ENCODE results near the gene FAM83G.

FAM83G gene

DNA sequence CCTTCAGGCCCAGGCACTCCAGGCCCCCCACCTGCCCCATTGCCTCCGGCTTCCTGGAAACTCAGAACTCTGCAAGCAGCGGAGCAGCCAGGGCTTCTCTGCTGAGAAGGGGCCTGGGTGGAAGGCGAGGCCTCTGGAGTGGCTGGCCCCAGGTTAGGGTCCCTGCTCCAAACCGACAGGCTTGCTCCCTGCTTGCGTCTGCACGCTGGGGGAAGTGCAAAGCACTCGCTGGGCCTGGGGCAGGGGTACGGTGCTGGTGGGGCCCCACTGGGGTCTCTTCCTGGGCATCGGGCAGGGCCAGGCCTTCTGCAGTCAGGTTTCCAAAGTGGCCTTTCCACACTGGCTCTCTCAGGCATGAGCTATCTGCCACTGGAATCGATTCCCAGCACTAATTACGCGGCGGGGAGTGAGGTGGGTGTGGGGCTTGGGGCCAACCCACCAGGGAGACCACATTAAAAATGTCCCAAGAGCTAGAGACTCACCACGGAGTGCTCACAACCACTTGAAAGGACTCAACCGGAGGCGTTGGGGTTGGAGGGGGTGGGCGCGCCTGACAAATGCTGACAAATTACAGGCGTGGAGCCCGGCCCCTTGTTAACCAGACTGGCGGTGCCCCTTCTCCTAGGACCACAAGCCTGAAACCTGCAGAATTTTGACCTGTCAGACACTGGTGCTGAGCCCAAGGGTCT, 17.9 kb downstream of the FAM83G start:
- no peak for DNase-seq

DNA sequence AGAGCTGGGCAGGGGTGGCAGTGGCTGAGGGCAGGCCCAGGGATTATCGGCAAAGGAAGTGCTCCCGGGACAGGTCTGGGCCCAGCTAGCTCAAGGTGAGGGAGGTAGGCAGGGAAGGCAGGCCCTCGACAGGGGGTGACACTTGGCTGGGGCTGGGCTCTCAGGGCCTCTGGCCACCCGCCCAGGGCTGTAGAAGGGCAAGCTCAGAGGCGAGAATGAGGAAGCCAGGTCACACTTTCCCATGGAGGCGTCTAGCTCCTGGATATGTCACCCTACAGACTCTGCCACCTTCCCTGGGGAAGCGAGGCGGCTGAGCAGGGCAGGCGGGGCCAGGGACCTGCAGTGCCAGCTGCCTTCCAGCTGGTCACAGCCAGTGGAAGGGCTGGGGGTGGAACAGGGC, 19.1 kb downstream of the FAM83G start:
- DNase-seq: no peak

DNA sequence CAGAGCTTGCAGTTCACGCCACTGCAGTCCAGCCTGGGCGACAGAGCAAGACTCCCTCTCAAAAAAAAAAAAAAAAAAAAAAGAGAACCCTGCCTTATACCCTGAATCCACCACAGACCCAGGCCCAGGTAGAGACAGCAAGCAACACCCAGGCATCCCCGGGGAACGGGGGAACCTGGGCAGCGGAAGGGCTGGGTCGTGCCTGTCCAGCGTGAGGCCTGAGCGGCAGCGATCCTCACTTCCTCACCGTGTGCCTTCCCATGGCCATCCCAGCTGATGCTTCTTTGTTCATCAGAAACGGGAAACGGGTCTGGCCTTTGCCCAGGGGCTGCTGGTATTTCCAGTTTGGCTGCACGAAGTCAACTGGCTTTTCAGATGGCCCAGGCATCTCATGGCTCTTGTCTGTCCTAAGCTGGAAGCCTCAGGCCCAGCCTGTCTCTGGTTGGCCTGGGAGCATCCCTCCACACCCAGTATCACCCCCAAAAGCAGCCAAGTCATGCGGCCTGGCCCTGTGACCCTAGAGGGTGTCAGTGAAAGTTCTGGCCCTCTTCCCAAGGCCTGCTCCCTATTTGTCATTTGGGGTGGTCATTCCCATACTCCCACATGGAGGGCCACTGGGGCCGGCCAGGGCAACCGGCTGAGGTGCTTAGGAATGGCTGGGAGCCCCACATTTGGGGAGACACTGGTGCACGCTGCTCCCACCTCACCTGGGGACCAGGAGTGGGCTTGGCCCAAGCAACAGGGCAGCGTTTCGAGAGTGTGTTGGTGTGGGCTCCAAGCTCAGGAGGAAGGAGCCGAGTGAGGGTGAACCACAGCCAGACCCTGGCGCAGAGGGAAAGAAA, 20.1 kb downstream of the FAM83G start:
- DNase-seq: no peak

DNA sequence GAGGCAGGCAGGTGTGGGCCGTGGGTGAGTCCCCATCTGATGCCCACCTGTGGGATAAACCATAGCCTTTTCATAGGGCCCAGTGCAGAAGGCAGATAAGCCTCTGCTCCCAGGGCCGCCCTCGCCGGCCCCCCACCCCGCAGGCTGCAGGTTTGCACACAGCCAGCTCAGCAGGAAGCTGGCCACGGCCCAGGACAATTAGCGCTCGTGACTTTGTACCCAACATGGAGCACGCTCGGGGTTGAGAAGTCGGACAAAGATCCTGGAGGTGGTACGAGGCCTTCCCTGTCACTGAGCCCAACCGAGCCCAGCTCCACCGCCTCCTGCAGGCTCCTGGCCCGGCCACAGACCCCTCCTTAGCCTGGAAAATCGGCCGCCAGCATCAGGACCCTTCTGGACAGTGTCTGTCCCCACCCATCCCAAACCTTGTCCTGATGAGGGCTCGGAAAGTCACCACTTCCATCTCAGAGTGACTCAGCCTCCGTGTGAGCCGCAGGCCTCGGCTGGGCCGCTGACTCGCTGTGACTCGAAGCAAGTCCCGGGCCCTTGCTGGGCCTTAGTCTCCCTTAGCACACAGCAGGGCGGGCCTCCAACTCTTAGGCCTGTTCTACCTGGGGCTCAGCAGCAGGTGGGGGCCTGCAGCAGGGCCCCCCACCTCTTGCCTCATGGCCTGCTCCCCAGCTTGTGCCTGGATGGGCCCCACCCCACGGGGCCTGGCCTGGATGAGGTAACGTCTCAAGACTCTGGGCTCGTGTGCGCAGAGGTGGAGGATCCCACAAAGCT, 22.7 kb downstream of the FAM83G start:
- DNase-seq: no peak

DNA sequence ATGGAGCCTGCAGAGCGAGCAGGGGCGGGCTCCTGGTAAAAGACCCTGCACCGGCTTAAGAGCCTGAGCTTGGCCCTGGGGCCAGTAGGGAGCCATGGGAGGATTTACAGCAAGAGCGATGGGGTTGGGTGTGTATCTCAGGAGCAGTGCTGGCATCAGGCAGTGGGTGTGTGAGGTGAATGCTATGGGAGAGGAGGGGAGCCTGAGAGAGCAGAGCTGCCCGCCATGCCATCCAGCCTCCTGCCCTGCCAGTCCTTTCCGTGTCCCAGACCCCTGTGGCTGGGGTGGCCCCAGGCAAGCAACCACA, 23.3 kb downstream of the FAM83G start:
- DNase-seq: no peak

DNA sequence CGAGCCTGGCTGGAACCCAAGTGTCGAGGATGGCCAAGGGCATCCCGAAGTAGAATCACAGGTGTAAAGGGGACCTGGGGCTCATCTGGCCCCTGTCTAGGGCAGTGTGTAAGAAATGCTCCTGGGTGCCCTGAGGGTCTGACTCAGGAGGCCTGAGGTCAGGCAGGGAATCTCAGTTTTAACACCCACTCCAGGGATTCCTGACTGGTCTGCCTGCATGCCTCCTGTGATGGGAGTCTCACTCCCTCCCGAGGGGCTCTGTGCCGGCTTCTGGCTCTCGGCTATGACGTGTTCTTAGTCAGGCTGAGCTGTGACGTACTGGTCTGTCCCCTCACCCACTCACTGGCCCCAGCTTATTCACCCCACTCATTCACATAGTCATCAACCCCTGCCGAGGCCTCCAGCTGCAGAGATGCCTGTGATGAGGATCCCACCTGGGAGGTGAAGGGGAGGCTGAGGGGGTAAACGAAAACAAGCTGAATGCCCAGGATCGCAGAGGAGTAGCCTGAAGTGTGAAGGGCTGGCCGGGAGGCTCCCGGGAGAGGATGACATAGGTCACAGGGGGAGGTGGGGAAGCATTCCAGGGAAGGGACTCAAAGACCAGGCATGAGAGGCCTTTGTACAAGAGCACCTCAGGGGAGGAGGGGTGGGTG, 23.8 kb downstream of the FAM83G start:
- DNase-seq: no peak

DNA sequence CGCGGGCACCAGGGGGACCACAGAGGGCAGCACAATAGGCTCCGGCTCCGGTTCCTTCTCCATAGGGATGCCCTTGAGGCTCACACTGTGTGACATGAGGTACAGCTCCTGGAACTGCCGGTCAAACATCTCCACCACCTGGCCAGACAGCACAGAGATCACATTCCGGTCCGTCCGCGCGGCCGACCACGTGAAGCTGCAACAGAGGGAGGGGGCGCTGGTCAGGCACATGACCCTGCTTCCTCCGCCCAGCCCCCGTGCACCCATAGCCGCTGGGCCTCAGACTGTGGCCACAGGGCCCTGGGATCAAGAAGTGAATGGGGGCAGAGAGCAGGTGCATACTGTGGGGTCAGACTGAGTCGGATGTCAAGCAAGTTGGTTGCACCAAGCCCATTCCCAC, 25.9 kb downstream of the FAM83G start:
- no peak for DNase-seq

DNA sequence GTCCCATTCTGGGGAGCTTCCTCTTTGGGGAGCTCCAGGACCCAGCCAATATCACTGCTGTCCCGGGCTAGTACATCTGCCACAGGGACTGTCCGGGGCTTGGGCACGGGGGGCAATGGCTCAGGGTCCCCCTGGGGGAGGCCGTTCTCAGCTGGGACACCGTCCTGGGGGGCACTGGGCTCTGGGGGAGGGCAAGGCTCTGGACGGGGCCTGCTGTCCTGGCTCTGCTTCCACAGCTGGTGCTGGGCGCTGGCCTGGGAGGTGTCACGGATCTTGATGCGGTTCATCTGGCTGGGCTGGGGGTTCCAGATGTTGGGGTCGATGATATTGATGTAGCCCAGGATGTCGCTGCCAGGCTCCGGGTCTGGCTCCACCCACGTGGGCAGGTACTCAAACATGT, 26.5 kb downstream of the FAM83G start:
- no peak for DNase-seq

DNA sequence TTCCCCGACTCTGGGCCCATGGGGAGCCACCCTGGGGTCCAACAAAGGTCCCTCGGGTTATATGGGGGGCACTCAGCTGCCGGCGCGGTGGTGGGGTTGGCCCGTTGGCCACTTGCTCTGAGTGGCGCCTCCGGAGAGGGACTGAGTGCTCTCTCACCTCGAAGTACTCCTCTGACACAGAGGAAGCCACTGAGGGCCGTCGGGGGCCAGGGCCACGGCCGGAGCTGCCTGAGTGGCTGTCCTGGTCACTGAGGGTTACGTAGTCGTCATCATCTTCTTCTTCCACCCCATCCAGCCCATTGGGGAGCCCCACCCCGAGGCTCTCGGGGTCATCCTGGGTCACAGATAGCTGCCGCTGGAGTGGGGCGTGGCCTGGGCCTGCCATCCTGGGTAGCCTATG, 26.9 kb downstream of the FAM83G start:
- no peak for DNase-seq

DNA sequence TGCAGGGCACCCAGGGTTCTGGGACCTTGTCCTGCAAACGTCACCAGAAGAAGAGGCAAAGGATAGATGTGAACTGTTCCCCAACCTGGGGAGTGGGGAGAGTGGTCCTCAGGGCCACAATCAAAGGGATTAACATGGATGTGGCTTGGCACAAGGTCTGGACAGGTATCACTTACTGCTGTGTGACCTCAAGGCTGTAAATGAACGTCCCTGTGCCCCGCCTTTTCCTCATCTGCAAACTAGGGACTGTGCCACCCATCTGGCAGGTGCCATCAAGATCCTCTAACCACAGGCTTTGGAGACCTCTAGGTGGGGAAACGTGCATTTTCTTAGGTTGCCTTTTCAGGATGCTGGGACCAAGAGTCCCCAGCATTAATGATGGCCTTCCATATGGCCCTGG, 27.5 kb downstream of the FAM83G start:
- no peak for DNase-seq

DNA sequence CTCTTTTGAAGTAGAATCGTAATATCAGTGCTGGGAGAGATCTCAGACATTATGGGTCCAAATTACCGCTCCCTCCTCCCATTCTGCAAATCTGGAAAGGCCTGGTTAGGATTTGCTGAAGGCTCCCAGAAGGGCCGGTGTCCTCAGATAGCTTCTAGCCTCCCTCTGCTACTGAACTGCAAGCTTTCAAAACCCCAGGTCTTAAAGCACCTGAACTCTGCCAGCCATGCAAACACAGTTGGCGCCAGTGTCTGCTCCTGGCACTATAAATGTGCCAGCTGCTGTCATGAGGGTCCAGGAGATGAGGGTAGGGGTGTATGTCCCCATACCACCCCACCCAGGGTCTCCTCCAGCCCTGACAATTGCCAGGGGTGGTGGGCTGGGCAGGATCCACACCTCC, 28.4 kb downstream of the FAM83G start:
- no peak for DNase-seq

DNA sequence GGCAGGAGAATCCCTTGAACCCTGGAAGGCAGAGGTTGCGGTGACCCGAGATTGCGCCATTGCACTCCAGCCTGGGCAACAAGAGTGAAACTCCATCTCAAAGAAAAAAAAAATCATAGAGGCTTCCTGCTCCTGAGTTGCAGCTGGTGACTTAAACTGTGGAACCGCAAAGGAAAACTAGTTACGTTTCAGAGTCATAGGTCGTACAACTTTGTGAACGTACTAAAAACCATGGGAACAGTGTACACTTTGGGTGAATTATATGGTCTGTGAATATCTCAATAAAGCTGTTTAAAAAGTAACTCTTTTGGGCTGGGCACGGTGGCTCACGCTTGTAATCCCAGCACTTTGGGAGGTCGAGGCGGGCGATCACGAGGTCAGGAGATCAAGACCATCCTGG, 29.0 kb downstream of the FAM83G start:
- no peak for DNase-seq

DNA sequence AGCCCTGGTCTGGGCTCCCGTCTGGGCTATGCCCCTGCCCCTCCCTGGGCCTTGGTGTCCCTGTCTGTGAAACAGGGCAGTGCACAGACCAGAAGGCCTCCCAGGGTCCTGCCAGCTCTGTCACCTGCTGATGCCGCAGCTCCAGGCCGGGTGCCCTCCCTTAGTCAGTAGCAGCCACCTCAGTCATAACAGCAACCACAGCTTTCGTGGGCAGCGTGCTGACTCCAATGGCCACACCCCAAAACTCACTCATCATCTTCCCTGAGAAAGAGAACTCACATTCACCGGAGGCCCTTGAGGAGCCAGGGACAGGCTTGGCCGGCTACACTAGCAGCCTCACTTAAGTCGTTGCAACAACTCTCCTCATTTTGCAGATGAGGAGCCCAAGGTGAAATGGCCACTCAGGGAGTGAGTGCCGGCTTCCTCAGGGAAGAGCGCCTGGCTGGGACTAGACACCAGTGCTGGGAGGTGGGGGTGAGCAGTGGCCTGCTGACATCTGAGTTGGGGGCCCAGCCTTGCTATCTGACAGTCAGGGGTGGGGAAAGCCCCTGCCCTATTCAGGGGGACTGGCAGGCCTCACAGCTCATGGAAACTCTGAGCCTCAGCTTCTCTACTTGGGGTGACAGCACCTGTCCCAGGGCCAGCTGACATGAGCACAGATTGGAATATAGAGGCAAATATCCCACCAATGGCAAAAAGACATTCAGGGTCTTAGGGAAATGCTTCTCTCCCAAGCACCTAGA, 30.0 kb downstream of the FAM83G start:
- DNase-seq: peak; percentile 36

DNA sequence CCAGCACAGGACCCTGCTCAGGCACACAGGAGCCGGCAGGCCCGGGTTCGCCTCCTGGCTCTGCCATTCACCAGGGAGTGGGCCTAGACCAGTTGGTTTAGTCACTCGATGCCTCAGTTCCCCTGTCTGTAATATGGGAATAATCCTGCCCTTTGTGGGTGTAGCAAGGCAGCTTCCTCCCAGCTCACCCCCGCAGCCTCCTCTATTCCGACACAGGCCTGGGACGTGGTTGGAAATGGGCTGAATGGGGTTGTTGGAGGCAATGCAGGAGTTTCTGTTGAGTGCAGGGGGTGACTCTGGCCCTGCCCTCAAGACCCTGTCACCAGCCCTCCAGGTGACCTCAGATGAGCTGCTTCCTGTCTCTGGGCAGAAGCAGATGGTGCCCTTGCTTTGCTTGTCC, 32.8 kb downstream of the FAM83G start:
- no peak for DNase-seq

DNA sequence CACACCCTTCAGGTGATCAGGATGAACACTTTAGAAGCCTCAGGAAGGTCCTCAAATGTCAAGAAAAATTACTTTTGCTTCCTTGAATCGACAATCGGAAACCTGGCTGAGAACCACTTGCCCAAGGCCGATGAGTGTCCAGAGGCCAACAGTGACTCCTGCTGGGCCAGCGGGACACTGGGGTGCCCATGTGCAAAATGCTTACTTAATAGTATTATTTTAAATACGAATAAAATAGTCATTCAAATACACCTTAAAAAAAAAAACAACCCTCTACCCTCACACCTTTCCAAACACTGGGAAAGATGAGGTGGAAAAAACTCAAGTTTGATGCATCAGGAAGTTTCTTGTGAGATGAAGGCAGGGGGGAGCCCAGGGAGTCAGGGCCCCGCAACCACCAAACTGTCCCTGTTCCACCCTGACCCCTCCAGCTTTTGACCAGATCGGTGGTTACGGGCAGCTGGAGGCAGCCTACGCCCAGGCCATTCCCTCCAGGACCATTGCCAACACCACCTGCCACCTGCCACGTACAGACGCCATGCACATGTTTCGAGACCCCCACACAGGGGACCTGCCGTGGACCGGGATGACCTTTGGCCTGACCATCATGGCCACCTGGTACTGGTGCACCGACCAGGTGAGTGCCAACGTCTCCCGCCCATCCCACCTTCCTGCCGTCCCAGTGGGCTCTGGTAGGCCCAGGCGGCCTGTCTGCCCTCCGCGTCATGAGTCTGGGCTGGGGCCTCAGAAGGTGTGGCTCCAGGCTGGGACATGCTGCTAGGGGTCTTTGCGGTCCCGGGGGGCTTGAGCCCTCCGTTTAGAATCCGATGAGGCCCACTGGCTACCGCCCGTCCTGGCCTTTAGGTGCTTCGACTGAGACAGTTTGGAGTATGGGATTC, 33.7 kb downstream of the FAM83G start:
- no peak for DNase-seq

DNA sequence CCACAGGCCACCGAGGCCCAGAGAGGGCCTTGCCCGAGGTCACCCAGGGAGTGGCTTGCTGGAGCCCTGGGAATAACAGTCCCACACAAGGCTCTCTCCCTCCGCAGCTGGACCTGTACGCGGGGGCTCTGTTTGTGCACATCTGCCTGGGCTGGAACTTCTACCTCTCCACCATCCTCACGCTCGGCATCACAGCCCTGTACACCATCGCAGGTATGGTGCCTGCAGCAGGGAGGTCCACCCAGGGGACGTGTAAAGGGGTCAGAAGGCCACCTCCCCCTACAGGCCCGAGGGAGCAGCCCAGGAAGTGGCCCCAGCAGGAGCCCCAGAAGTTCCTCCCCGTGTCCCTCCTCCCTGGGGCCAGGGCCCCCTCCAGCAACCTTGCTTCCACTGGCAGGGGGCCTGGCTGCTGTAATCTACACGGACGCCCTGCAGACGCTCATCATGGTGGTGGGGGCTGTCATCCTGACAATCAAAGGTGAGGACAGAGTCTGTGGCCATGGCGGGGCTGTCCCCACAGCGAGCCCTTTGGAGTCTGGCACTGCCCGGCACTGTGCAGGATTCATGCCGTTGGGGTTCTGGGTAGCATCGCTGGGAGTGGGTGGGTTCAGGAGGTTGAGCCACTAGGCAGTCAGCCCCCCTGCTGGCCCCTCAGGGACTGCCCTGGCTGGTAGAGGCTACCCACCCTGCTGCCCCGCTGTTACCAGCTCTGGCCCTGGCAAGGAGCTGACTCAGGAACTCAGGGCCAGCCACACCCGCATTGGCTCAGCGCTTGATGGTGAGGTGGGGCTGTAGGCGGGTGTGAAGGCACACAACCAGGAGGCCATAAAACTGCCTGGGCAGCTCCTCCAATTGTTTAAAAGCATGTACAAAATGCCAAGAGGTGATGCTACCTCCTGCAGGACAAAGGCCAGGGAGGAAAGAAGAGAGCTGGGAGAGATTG, 35.3 kb downstream of the FAM83G start:
- no peak for DNase-seq

DNA sequence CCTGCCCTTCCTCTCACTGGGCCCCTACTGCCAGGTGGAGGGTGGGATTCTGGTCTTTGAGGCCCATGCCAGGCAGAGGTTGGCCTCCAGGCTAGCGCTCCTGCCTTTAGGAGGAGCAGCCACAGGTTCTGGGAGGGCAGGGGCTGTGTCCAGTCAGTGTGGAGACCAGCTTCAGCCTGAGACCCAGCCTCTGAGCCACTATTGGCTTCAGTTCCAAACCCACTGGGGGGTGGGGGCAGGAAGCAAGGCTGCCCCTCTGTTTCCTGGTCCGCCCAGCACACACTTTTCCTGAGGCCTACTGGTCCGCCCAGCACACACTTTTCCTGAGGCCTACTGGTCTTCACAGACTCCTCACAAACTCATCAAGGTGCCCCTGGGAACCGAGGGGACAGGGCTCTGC, 36.2 kb downstream of the FAM83G start:
- DNase-seq: no peak

DNA sequence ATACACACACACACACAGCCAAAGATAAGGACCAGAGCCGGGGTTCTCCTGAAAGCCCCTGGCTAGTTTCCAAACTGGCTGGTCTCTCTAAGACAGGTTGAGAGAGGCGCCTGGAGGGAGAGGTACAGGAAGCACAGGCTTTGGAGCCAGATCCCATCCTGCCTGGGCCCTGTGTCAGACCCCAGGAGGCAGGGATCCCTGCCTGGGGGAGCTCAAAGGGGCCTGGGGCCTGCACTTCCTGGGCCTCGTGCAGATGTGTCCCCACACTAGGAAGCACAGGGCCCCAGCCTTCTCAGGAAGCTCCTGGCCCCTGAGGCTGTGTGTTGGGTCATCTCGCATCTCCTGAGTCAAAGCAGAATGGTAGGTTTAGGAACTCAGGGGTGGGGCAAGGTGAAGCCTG, 36.6 kb downstream of the FAM83G start:
- DNase-seq: no peak

DNA sequence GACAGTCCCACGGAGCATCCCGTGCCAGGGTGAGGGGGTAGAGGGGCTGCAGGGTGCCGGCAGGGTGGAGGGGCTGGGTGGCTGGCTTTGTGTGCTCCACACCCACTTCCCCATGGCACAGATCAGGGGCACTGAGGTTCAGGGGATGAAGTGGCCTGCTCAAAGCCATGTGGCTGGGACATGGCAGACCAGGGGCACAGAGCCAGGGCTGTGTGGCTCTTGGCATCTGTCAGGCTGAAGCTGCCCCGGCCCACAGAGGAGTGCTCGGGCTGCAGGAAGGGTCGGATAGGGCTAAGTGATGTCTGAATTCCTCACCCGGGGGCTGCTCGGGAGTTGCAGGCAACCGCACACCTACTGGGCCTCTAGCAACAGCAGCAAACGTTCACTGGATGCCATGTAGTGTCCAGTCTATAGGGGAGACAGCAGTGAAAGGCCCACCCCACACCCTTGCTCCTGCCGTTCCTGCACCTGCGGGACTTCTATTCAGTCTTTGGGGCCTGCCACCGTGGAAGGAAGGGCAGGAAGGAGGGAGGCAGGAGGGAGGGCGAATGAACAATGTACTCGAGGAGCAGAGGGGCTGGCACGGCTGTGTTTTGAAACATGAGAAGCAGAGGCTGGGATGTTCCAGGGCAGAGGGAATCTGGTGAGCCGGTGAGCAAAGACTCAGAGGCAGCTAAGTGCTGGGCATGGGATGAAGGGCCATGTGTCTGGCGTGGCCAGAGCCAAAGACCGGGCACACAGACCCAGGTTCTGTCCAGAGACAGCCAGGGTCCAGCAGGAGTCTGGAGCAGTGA, 37.5 kb downstream of the FAM83G start:
- DNase-seq: no peak
